Epithelial cell of proximal tubule (primary cell): ENCODE results near the gene OOSP2. TPM values are rescaled to one million over a fixed set of nuclear protein-coding genes. Genes with fewer than 3 reads are reported as not detected.
"Not testable (repeated sequence)": the region's sequence is repeated elsewhere in the genome, so short reads cannot be mapped to it uniquely, and the experiment has no call there.

Source experiments
- DNase-seq: peaks from one replicate; pipeline ENCODE4 v3.0.0-alpha.2; 2011; ENCODE audit warnings: low read depth
- H3K4me3 ChIP-seq: 2 replicates; pipeline ENCODE4 v1.5.1; 2011; ENCODE audit warnings: low read depth, mild to moderate bottlenecking, low read length
- total RNA-seq: library from RNA; depleted of rRNA; stranded (reverse); fragments of >200 nt; gene quantifications from 2 replicates; pipeline ENCODE4 v1.2.3, GENCODE V29; 2015
- TF ChIP-seq, protein P1 (sequence below): conservative IDR thresholded peaks from 2 replicates; pipeline ENCODE4 v1.5.1; 2012; ENCODE audit warnings: low read depth, mild to moderate bottlenecking, low read length

Gene OOSP2
- total RNA-seq, 1 donor from 2014 or later = not detected

DNA sequence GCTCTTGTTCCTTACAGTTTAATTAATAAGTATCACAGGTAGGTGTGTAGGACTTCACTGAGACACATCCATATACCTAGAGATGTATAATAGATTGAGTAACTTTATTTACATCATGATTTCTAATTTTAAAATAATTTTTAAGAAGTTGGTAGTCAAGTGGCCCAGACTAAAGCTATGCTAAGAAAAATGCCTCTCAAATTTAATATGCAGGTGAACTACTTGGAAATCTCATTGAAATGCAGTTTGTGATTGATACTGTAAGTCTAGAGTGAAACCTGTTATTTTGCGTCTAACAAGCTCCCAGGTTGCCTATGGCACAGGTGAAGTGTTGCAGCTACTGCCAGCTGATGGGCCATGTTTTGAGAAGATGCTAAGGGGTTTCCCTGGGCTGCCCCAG, 23.3 kb upstream of the OOSP2 start, which contains the start of gene OOSP4B:
TSS of gene OOSP4B (plus strand) at position 301 of the 400 bp plus-strand sequence.
- no peak within 1 kb of the TSS for H3K4me3 ChIP-seq
- no peak for DNase-seq
- TF ChIP-seq, protein P1, sequence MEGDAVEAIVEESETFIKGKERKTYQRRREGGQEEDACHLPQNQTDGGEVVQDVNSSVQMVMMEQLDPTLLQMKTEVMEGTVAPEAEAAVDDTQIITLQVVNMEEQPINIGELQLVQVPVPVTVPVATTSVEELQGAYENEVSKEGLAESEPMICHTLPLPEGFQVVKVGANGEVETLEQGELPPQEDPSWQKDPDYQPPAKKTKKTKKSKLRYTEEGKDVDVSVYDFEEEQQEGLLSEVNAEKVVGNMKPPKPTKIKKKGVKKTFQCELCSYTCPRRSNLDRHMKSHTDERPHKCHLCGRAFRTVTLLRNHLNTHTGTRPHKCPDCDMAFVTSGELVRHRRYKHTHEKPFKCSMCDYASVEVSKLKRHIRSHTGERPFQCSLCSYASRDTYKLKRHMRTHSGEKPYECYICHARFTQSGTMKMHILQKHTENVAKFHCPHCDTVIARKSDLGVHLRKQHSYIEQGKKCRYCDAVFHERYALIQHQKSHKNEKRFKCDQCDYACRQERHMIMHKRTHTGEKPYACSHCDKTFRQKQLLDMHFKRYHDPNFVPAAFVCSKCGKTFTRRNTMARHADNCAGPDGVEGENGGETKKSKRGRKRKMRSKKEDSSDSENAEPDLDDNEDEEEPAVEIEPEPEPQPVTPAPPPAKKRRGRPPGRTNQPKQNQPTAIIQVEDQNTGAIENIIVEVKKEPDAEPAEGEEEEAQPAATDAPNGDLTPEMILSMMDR = no peak

DNA sequence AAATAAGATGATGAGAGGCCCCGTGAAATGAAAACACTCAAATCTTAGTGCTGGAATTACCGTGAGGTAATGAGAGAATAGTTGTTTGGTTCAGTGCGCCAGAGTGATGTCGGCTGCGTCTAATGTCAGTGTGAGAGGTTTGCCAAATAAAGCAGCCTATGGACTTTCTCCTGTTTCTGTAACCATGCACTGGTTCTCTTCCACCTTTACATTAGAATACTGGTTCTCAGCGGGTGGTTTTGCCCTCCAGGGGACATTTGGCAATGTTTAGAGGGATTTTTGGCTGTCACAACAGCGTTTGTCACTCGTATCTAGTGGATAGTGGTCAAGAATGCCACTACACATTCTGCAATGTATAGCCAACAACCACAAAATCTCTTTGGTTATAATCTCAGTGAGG, 22.2 kb upstream of the OOSP2 start:
- no peak overlapping the region for H3K4me3 ChIP-seq
- TF ChIP-seq, protein P1 = no peak
- no peak for DNase-seq

DNA sequence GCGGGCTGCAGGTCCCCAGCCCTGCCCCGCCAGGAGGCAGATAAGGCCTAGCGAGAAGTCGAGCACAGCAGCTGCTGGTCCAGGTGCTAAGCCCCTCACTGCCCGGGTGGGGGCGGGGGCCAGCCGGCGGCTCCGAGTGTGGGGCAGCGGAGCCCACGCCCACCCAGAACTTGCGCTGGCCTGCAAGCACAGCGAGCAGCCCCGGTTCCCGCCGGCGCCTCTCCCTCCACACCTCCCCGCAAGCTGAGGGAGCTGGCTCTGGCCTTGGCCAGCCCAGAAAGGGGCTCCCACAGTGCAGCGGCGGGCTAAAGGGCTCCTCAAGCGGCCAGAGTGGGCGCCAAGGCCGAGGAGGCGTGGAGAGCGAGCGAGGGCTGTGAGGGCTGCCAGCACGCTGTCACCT, 19.8 kb upstream of the OOSP2 start:
- H3K4me3 ChIP-seq, DNase-seq: not testable (repeated sequence)

DNA sequence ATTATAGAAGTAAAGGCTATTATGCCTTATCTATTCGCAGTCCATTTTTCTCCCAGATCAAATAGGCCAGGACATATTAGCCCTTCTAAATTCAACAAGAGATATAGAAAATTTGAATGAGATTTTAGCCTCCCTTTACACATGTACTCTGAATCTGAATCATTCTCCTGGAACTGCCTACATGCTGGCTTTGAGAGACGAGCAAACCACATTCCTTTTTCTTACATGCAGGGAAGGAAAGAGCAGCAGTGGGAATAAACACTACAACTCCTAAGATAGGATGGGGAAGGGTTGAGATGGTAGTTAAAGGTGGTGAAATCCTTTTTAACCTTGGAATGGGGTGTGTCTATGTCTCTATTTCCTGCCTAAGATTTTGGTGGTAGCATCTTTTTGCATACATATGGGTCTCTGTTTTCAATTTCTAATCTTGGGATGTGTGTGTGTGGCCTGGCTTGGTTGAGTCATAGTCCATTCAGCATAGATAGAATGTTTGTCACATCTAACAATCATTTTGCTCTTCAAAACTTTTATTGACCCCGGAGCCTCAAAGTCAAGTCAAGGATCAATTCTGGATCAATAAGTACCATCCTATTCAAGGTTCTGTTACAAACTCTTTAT, 11.1 kb upstream of the OOSP2 start:
- H3K4me3 ChIP-seq = no peak overlapping the region
- DNase-seq = no peak
- TF ChIP-seq, protein P1 = no peak

DNA sequence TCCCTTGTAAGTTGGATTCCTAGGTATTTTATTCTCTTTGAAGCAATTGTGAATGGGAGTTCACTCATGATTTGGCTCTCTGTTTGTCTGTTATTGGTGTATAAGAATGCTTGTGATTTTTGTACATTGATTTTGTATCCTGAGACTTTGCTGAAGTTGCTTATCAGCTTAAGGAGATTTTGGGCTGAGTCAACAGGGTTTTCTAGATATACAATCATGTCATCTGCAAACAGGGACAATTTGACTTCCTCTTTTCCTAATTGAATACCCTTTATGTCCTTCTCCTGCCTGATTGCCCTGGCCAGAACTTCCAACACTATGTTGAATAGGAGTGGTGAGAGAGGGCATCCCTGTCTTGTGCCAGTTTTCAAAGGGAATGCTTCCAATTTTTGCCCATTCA, 10.2 kb downstream of the OOSP2 start:
- not testable (repeated sequence) for DNase-seq, H3K4me3 ChIP-seq

DNA sequence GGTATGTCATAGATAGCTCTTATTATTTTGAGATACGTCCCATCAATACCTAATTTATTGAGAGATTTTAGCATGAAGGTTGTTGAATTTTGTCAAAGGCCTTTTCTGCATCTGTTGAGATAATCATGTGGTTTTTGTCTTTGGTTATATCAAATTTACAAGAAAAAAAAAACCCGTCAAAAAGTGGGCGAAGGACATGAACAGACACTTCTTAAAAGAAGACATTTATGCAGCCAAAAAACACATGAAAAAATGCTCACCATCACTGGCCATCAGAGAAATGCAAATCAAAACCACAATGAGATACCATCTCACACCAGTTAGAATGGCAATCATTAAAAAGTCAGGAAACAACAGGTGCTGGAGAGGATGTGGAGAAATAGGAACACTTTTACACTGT, 10.6 kb downstream of the OOSP2 start:
- not testable (repeated sequence) for H3K4me3 ChIP-seq, DNase-seq

DNA sequence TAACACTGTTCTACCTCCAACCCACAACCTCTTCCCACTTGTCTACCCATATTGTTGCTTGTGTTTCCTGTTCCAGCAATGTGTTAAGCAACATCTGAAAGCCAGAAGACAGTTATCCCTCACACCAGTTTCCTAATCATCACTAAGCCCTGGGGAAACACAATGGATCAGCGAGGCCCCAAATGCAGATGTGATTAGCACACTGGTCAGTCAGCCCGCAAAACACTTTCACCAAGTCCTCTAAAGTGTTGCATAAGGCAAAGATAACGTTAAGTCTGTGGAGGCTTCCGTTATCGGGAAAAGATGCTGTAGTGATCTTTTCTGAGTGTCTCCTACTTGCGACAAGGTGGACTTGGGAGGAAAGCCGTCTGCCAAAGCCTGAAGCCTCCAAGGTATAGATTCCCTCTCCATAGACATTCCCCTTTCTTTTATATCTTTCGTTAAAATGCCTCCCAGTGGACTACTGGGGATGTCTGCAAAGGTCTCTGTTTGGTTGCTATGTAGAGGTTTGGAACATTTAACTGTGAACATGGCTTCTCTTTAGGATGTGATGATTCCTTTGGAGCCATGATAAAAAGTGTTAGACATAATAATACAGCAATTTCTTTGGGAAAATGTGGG, 16.2 kb downstream of the OOSP2 start, which contains the start of gene MS4A3:
TSS of gene MS4A3 (plus strand) at position 317 of the 621 bp plus-strand sequence. CDS start 4,496 bp downstream, outside the sequence.
- TF ChIP-seq, protein P1 = no peak
- H3K4me3 ChIP-seq = no peak within 1 kb of the TSS
- DNase-seq = no peak

DNA sequence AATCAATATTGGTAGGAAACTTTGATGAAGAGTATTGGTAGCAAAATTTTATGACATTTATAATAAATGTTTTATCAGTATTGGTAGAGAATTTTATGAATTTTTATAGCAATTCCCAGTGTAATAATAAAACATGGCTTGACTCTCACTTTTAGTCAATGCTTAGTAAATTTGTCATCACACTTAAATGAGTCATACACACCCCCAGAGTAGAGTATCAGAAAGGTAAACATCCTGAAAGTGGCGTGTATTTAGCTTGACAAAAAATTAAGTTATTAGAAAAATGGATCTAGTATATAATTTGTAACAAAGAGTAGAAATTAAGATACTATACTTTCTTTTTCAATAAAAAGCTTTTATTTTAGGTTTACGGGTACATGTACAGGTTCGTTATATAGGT, 18.8 kb downstream of the OOSP2 start:
- H3K4me3 ChIP-seq = no peak overlapping the region
- no peak for DNase-seq
- TF ChIP-seq, protein P1 = no peak
